MM.1S (cell line): ENCODE measurements around the gene GGA2.

Experiments used
- DNase-seq: peaks from one replicate; pipeline ENCODE4 v3.0.0-alpha.2; 2015
- H2AFZ ChIP-seq: fragments of 300-600 bp; sonication (generic); 2 replicates; pipeline ENCODE4 v1.6.0; 2016; ENCODE audit warnings: antibody characterized with exemption, low read length
- H3F3A ChIP-seq: fragments of 300-600 bp; sonication (generic); 2 replicates; pipeline ENCODE4 v1.6.1; 2016; ENCODE audit warnings: mild to moderate bottlenecking, antibody characterized with exemption, low read length, moderate library complexity, mixed read lengths; ENCODE audit not compliant: insufficient read depth
- H3K27ac ChIP-seq: fragments of 300-600 bp; sonication (generic); 2 replicates; pipeline ENCODE4 v1.5.1; 2016; ENCODE audit warnings: mild to moderate bottlenecking, low read length
- H3K27me3 ChIP-seq: fragments of 300-600 bp; sonication (generic); replicated peaks from 2 replicates; pipeline ENCODE4 v1.6.0; 2016; ENCODE audit warnings: low read length; ENCODE audit not compliant: insufficient read depth
- H3K36me3 ChIP-seq: fragments of 300-600 bp; sonication (generic); replicated peaks from 2 replicates; pipeline ENCODE4 v1.6.1; 2016; ENCODE audit warnings: mild to moderate bottlenecking, low read length, mixed read lengths; ENCODE audit not compliant: insufficient read depth
- H3K4me1 ChIP-seq: fragments of 300-600 bp; sonication (generic); 2 replicates; pipeline ENCODE4 v1.6.1; 2016; ENCODE audit warnings: low read length, mixed read lengths
- H3K4me2 ChIP-seq: fragments of 300-600 bp; sonication (generic); 2 replicates; pipeline ENCODE4 v1.6.0; 2016; ENCODE audit warnings: low read depth, low read length
- H3K4me3 ChIP-seq: fragments of 300-600 bp; sonication (generic); 2 replicates; pipeline ENCODE4 v1.5.1; 2016; ENCODE audit warnings: low read length, mixed read lengths
- H3K79me2 ChIP-seq: fragments of 300-600 bp; sonication (generic); 2 replicates; pipeline ENCODE4 v1.6.1; 2016; ENCODE audit warnings: mixed run types, low read length, mixed read lengths
- H3K9ac ChIP-seq: fragments of 300-600 bp; sonication (generic); 2 replicates; pipeline ENCODE4 v1.6.1; 2016; ENCODE audit warnings: low read length, mixed read lengths
- H3K9me2 ChIP-seq: fragments of 300-600 bp; sonication (generic); replicated peaks from 2 replicates; pipeline ENCODE4 v1.6.1; 2016; ENCODE audit warnings: mild to moderate bottlenecking, low read length, mixed read lengths; ENCODE audit not compliant: insufficient read depth
- H3K9me3 ChIP-seq: fragments of 300-600 bp; sonication (generic); replicated peaks from 2 replicates; pipeline ENCODE4 v1.6.1; 2016; ENCODE audit warnings: mild to moderate bottlenecking, low read length, mixed read lengths; ENCODE audit not compliant: insufficient read depth
- H4K20me1 ChIP-seq: fragments of 300-600 bp; sonication (generic); 2 replicates; pipeline ENCODE4 v1.6.1; 2016; ENCODE audit warnings: mild to moderate bottlenecking, low read length, moderate library complexity, mixed read lengths; ENCODE audit not compliant: insufficient read depth
- CTCF ChIP-seq: fragments of 300-600 bp; sonication (generic); IDR thresholded peaks from 2 replicates; pipeline ENCODE4 v1.5.1; 2016; ENCODE audit warnings: antibody characterized with exemption, low read length, mixed read lengths
- EZH2 ChIP-seq: fragments of 300-600 bp; sonication (generic); optimal IDR thresholded peaks from 2 replicates; pipeline ENCODE3; 2017; ENCODE audit warnings: low read depth, mild to moderate bottlenecking, antibody characterized with exemption, low read length, mixed read lengths
- EZH2phosphoT487 ChIP-seq: fragments of 300-600 bp; sonication (generic); IDR thresholded peaks from 2 replicates; pipeline ENCODE4 v1.6.1; 2018; ENCODE audit warnings: antibody characterized with exemption, low read length

Gene GGA2

GRCh38 chr16:23521965-23522364, 11.7 kb upstream of the GGA2 start:
- Histone ChIP-seq H3K36me3 (0 out of 2 replicates have a peak, but pooled peaks cover 13% of the 10 kb centered on the region), H3K79me2 (no peaks in the 10 kb centered on the region), H3K9ac (no peak overlapping the region), H3K4me1 (no peaks in the 10 kb centered on the region), H3K4me3 (no peak overlapping the region), H2AFZ (no peak overlapping the region), H3K9me3 (no peaks in the 10 kb centered on the region), H3K9me2 (no peaks in the 10 kb centered on the region), H3K4me2 (no peak overlapping the region), H3K27me3 (no peaks in the 10 kb centered on the region), H4K20me1 (no peaks in the 10 kb centered on the region), H3F3A (no peaks in the 10 kb centered on the region), H3K27ac (no peak overlapping the region)
- no peak for TF ChIP-seq EZH2phosphoT487
- no peak for TF ChIP-seq CTCF
- TF ChIP-seq EZH2 = no peak
- no peak for DNase-seq

GRCh38 chr16:23521037-23521743, 10.9 kb upstream of the GGA2 start:
- H3K9me2 ChIP-seq = no peaks in the 10 kb centered on the region
- H3K79me2 ChIP-seq = no peaks in the 10 kb centered on the region
- no peaks in the 10 kb centered on the region for H3K9me3 ChIP-seq
- 0 out of 2 replicates have a peak, but pooled peaks cover 13% of the 10 kb centered on the region for H3K36me3 ChIP-seq
- H3K4me2 ChIP-seq = no peak overlapping the region
- no peaks in the 10 kb centered on the region for H4K20me1 ChIP-seq
- no peak overlapping the region for H2AFZ ChIP-seq
- H3K9ac ChIP-seq = no peak overlapping the region
- no peak overlapping the region for H3K4me3 ChIP-seq
- DNase-seq = no peak
- TF ChIP-seq CTCF (no peak), EZH2phosphoT487 (no peak), EZH2 (no peak)
- H3K4me1 ChIP-seq = no peaks in the 10 kb centered on the region
- H3K27ac ChIP-seq = no peak overlapping the region
- no peaks in the 10 kb centered on the region for H3K27me3 ChIP-seq
- no peaks in the 10 kb centered on the region for H3F3A ChIP-seq

- H4K20me1 ChIP-seq = no peaks in the 10 kb centered on the region
- no peak overlapping the region for H3K9ac ChIP-seq
- H3K27me3 ChIP-seq = no peaks in the 10 kb centered on the region
- H3K4me2 ChIP-seq = no peak overlapping the region
- no peak for DNase-seq
- no peaks in the 10 kb centered on the region for H3K79me2 ChIP-seq
- H3K27ac ChIP-seq = no peak overlapping the region
- TF ChIP-seq EZH2 = no peak
- H3F3A ChIP-seq = no peaks in the 10 kb centered on the region
- no peaks in the 10 kb centered on the region for H3K9me2 ChIP-seq
- no peaks in the 10 kb centered on the region for H3K9me3 ChIP-seq
- no peak overlapping the region for H3K4me3 ChIP-seq
- H2AFZ ChIP-seq = no peak overlapping the region
- no peaks in the 10 kb centered on the region for H3K4me1 ChIP-seq
- H3K36me3 ChIP-seq = 0 out of 2 replicates have a peak, but pooled peaks cover 13% of the 10 kb centered on the region
Measured at GRCh38 chr16:23520500-23520899, 10.2 kb upstream of the GGA2 start.

GRCh38 chr16:23519282-23519681, 9.0 kb upstream of the GGA2 start:
- H3K27ac ChIP-seq = no peak overlapping the region
- no peaks in the 10 kb centered on the region for H3K4me1 ChIP-seq

More at GRCh38 chr16:23519282-23519681, 9.0 kb upstream of the GGA2 start:
- TF ChIP-seq EZH2phosphoT487 (no peak), CTCF (no peak), EZH2 (no peak)
- Histone ChIP-seq H4K20me1 (no peaks in the 10 kb centered on the region), H3K27me3 (no peaks in the 10 kb centered on the region), H3K9me3 (no peaks in the 10 kb centered on the region), H3K9ac (no peak overlapping the region), H3F3A (no peaks in the 10 kb centered on the region), H3K36me3 (0 out of 2 replicates have a peak, but pooled peaks cover 6% of the 10 kb centered on the region), H2AFZ (no peak overlapping the region), H3K4me3 (no peak overlapping the region), H3K4me2 (no peak overlapping the region), H3K9me2 (no peaks in the 10 kb centered on the region), H3K79me2 (no peaks in the 10 kb centered on the region)
- no peak for DNase-seq
